H1 (cell line): ENCODE data around the gene YBX2. TPM values are rescaled to one million over a fixed set of nuclear protein-coding genes. Genes with fewer than 3 reads are reported as not detected.

ENCODE experiments used
- CBX8 ChIP-seq: fragments of 300-800, 300-1000 bp; sonication (generic); IDR thresholded peaks from 2 replicates; pipeline ENCODE4 v1.7.1; 2016; ENCODE audit warnings: low read depth, low read length, borderline replicate concordance
- CREB1 ChIP-seq: IDR thresholded peaks from 2 replicates; pipeline ENCODE4 v1.6.1; 2012; ENCODE audit warnings: inconsistent platforms
- FOSL1 ChIP-seq: IDR thresholded peaks from 2 replicates; pipeline ENCODE4 v1.6.1; 2011; ENCODE audit warnings: mild to moderate bottlenecking, low read depth, low read length, moderate library complexity; ENCODE audit not compliant: insufficient read depth
- HDAC2 ChIP-seq, 2 experiments: fragments of 300-600 bp in 1 of 2; sonication (generic) in 1 of 2; IDR thresholded peaks; 2 replicates each; pipeline ENCODE4 v1.6.1; 2011 to 2012; ENCODE audit warnings: low read depth in 2 of 2, low read length in 2 of 2, mild to moderate bottlenecking in 2 of 2, moderate library complexity in 2 of 2, borderline replicate concordance in 1 of 2, inconsistent platforms in 1 of 2
- KDM1A ChIP-seq: fragments of 200-600, 300-600 bp; sonication (generic); IDR thresholded peaks from 2 replicates; pipeline ENCODE4 v1.7.1; 2016; ENCODE audit warnings: mild to moderate bottlenecking, low read length, borderline replicate concordance
- KDM5A ChIP-seq: fragments of 200-600 bp; IDR thresholded peaks from 2 replicates; pipeline ENCODE4 v1.7.1; 2012; ENCODE audit warnings: mild to moderate bottlenecking, low read length, inconsistent platforms, mixed read lengths
- MAX ChIP-seq: IDR thresholded peaks from 2 replicates; pipeline ENCODE4 v1.6.1; 2012; ENCODE audit warnings: inconsistent platforms
- PHF8 ChIP-seq: fragments of 200-600 bp; sonication (generic); conservative IDR thresholded peaks from 2 replicates; pipeline ENCODE4 v1.7.1; 2012; ENCODE audit warnings: low read depth, mild to moderate bottlenecking, inconsistent platforms, low read length, moderate library complexity
- POLR2A ChIP-seq, 2 experiments: IDR thresholded peaks; 1 replicate in 1 of 2; 2 replicates in 1 of 2; pipeline ENCODE4 v1.6.1; 2011; ENCODE audit warnings: low read depth in 2 of 2, low read length in 2 of 2, mild to moderate bottlenecking in 2 of 2; ENCODE audit errors: control extremely low read depth in 1 of 2
- RFX5 ChIP-seq: IDR thresholded peaks from 2 replicates; pipeline ENCODE4 v1.6.1; 2011; ENCODE audit warnings: low read depth, low read length, improper control_type of control experiment, borderline replicate concordance
- SIX5 ChIP-seq: IDR thresholded peaks from 2 replicates; pipeline ENCODE4 v1.6.1; 2011; ENCODE audit warnings: mild to moderate bottlenecking, low read depth, low read length
- polyA plus RNA-seq, 7 experiments: library from polyadenylated mRNA; depleted of rRNA in 3 of 7; stranded (reverse) in 5 of 7; unstranded in 2 of 7; fragments of >200 nt in 5 of 7; fragments of 200-250 nt in 2 of 7; gene quantifications; 1 replicate in 5 of 7; 2 replicates in 1 of 7; 4 replicates in 1 of 7; pipeline versions ENCODE4 v1.2.1 to v1.2.3, GENCODE V29; 2011 to 2013; ENCODE audit warnings: missing spikeins in 2 of 7, mixed read lengths in 2 of 7
- total RNA-seq: library from RNA; stranded (reverse); fragmentation: NEBNext Ultra II Directional; extraction: Animal tissue kit (Norgen Biotek cat#: 25700); gene quantifications from 2 replicates; pipeline ENCODE4 v1.2.1, GENCODE V29; 2021

YBX2 gene
- total and polyA plus RNA-seq, 2 of the 8 experiments (the other 6 are each of a cell fraction or from before 2014, with no cell fraction given): 19.2 to 30.5 TPM

GRCh38 chr17:7241783-7242716, 52.4 kb downstream of the YBX2 start, which contains the start of gene GABARAP (continued):
- TF ChIP-seq CBX8 (no peak), FOSL1 (peak; percentile 95), RFX5 (no peak), HDAC2 (IDR thresholded peaks at IDR 0.05; ENCODE audit: borderline replicate concordance in 1 of 2, low read depth in 2 of 2, low read length in 2 of 2) (no peak), POLR2A (IDR thresholded peaks at IDR 0.05; ENCODE audit: control extremely low read depth in 1 of 2, low read depth in 2 of 2, low read length in 2 of 2) (peak in 1 of 2 experiments; percentile 70; a peak in 1 of 3 replicates), PHF8 (peak; percentile 11; the same call in 1 of the 2 replicates), CREB1 (peak; percentile 80), KDM1A (no peak), SIX5 (no peak), KDM5A (no peak), MAX (peak; percentile 49)
